Keratinocyte (primary cell): ENCODE data around the gene TAGLN2. TPM values are rescaled to one million over a fixed set of nuclear protein-coding genes. Genes with fewer than 3 reads are reported as not detected.

Source experiments
- DNase-seq: peaks from one replicate; pipeline ENCODE4 v3.0.0-alpha.2; 2011; ENCODE audit warnings: low read depth, missing footprints, low spot score
- FAIRE-seq: peaks from 2 replicates; lab custom pipeline; 2011; peaks lifted over from hg19 to GRCh38; lab: Jason Lieb, UNC
- H2AFZ ChIP-seq: 2 replicates; pipeline ENCODE4 v1.6.0; 2012; ENCODE audit warnings: low read length, control low read depth, inconsistent platforms; ENCODE audit not compliant: control insufficient read depth
- H3K27ac ChIP-seq: 2 replicates; pipeline ENCODE4 v1.5.1; 2011; ENCODE audit warnings: low read length; ENCODE audit not compliant: control insufficient read depth, insufficient read depth
- H3K27me3 ChIP-seq: 3 replicates; pipeline ENCODE4 v1.6.0; 2011; ENCODE audit warnings: low read length; ENCODE audit not compliant: control insufficient read depth, insufficient read depth; ENCODE audit errors: extremely low read depth
- H3K36me3 ChIP-seq, 2 experiments: 2 replicates in 1 of 2; 3 replicates in 1 of 2; pipeline ENCODE4 v1.5.1; 2011; ENCODE audit warnings: low read length in 2 of 2, mild to moderate bottlenecking in 1 of 2; ENCODE audit not compliant: control insufficient read depth in 2 of 2, insufficient read depth in 2 of 2; ENCODE audit errors: extremely low read depth in 1 of 2
- H3K4me1 ChIP-seq: 3 replicates; pipeline ENCODE4 v1.5.1; 2011; ENCODE audit warnings: low read length; ENCODE audit not compliant: control insufficient read depth, insufficient read depth; ENCODE audit errors: extremely low read depth
- H3K4me2 ChIP-seq: 3 replicates; pipeline ENCODE4 v1.6.0; 2011; ENCODE audit warnings: low read depth, low read length; ENCODE audit not compliant: control insufficient read depth, insufficient read depth; ENCODE audit errors: extremely low read depth
- H3K4me3 ChIP-seq, 3 experiments: fragments of 200-600 bp in 1 of 3; sonication (generic) in 1 of 3; 2 replicates in 2 of 3; 3 replicates in 1 of 3; pipeline ENCODE4 v1.5.1; 2011 to 2016; ENCODE audit warnings: low read length in 3 of 3, mild to moderate bottlenecking in 3 of 3, control low read depth in 2 of 3, inconsistent platforms in 1 of 3, low read depth in 1 of 3, mixed read lengths in 1 of 3, mixed run types in 1 of 3, moderate library complexity in 1 of 3; ENCODE audit not compliant: control insufficient read depth in 2 of 3, insufficient read depth in 2 of 3; ENCODE audit errors: extremely low read depth in 1 of 3
- H3K79me2 ChIP-seq: 2 replicates; pipeline ENCODE4 v1.6.0; 2012; ENCODE audit warnings: low read length; ENCODE audit not compliant: control insufficient read depth, insufficient read depth
- H3K9ac ChIP-seq: 3 replicates; pipeline ENCODE4 v1.6.0; 2011; ENCODE audit warnings: low read length; ENCODE audit not compliant: control insufficient read depth, insufficient read depth; ENCODE audit errors: extremely low read depth
- H3K9me1 ChIP-seq: 3 replicates; pipeline ENCODE4 v1.6.0; 2011; ENCODE audit warnings: low read length; ENCODE audit not compliant: control insufficient read depth, insufficient read depth; ENCODE audit errors: extremely low read depth
- H3K9me3 ChIP-seq: 2 replicates; pipeline ENCODE4 v1.5.1; 2012; ENCODE audit warnings: low read depth, low read length; ENCODE audit not compliant: control insufficient read depth
- H4K20me1 ChIP-seq: 3 replicates; pipeline ENCODE4 v1.6.0; 2011; ENCODE audit warnings: low read length; ENCODE audit not compliant: control insufficient read depth, insufficient read depth; ENCODE audit errors: extremely low read depth
- CTCF ChIP-seq, 3 experiments: IDR thresholded peaks in 1 of 3; conservative IDR thresholded peaks in 1 of 3; optimal IDR thresholded peaks in 1 of 3; 2 replicates in 2 of 3; 3 replicates in 1 of 3; pipeline versions ENCODE3 to v1.5.1; 2011; ENCODE audit warnings: low read length in 3 of 3, mild to moderate bottlenecking in 3 of 3, moderate library complexity in 2 of 3, control low read depth in 1 of 3, inconsistent platforms in 1 of 3; ENCODE audit not compliant: insufficient read depth in 2 of 3; ENCODE audit errors: extremely low read depth in 1 of 3
- EZH2 ChIP-seq: IDR thresholded peaks from one replicate; pipeline ENCODE4 v1.6.1; 2012; ENCODE audit warnings: inconsistent platforms, mild to moderate bottlenecking, low read length, moderate library complexity
- dilution Hi-C: fragments of 300-500 bp; cut with MboI; formaldehyde crosslinking; loops from one replicate; pipeline ENCODE4 v1.7.0; 2020; ENCODE audit warnings: low sequenced_read_pairs; ENCODE audit not compliant: extremely low pct_ligation_motif_present
- polyA plus RNA-seq, 5 experiments: library from polyadenylated mRNA; depleted of rRNA in 3 of 5; stranded (reverse) in 3 of 5; stranded (forward) in 1 of 5; unstranded in 1 of 5; fragments of >200 nt; gene quantifications; 1 replicate in 1 of 5; 2 replicates in 3 of 5; 3 replicates in 1 of 5; pipeline versions ENCODE4 v1.2.1 to v1.2.3, GENCODE V29; 2011 to 2012; ENCODE audit warnings: missing spikeins in 2 of 5, low read depth in 1 of 5, low replicate concordance in 1 of 5

The TAGLN2 gene
- polyA plus RNA-seq, 1 donor (not counting 4 experiments of a cell fraction or from before 2014, with no cell fraction given), result 709 TPM

- FAIRE-seq, result no peak
- peaks cover 6% of the 10 kb centered on the region in 2 experiments for H3K36me3 ChIP-seq
Observed at GRCh38 chr1:159935305-159935704, 10.0 kb upstream of the TAGLN2 start.

GRCh38 chr1:159934136-159935039 is 9.1 kb upstream of the TAGLN2 start:
- no peak overlapping the region for H2AFZ ChIP-seq
- H3K4me1 ChIP-seq, result peaks cover 55% of the 10 kb centered on the region
- H3K9me1 ChIP-seq, result no peaks in the 10 kb centered on the region
- peaks cover 6 to 8% of the 10 kb centered on the region in 2 experiments for H3K36me3 ChIP-seq
- dilution Hi-C loops, result no loop called here
- TF ChIP-seq CTCF (optimal IDR thresholded peaks at IDR 0.05 in 1 of 3, IDR thresholded peaks at IDR 0.05 in 1 of 3, conservative IDR thresholded peaks at IDR 0.05 in 1 of 3; ENCODE audit: extremely low read depth in 1 of 3, insufficient read depth in 2 of 3, low read length in 3 of 3) (no peak), EZH2 (no peak)
- H3K27ac ChIP-seq, result no peak overlapping the region
- no peaks in the 10 kb centered on the region for H3K79me2 ChIP-seq
- no peak for FAIRE-seq
- no peaks in the 10 kb centered on the region for H4K20me1 ChIP-seq
- H3K4me2 ChIP-seq, result no peak overlapping the region
- H3K9ac ChIP-seq, result no peak overlapping the region
- H3K27me3 ChIP-seq, result no peaks in the 10 kb centered on the region
- no peak overlapping the region for H3K4me3 ChIP-seq
- H3K9me3 ChIP-seq, result no peaks in the 10 kb centered on the region
- DNase-seq, result no peak

More at GRCh38 chr1:159935305-159935704, 10.0 kb upstream of the TAGLN2 start:
- no peak overlapping the region for H3K4me2 ChIP-seq
- peaks cover 53% of the 10 kb centered on the region for H3K4me1 ChIP-seq
- dilution Hi-C loops, result no loop called here
- no peak overlapping the region for H3K27ac ChIP-seq
- no peak overlapping the region for H2AFZ ChIP-seq
- no peaks in the 10 kb centered on the region for H4K20me1 ChIP-seq
- DNase-seq, result no peak
- TF ChIP-seq EZH2 (no peak), CTCF (optimal IDR thresholded peaks at IDR 0.05 in 1 of 3, IDR thresholded peaks at IDR 0.05 in 1 of 3, conservative IDR thresholded peaks at IDR 0.05 in 1 of 3; ENCODE audit: extremely low read depth in 1 of 3, insufficient read depth in 2 of 3, low read length in 3 of 3) (no peak)
- no peaks in the 10 kb centered on the region for H3K27me3 ChIP-seq
- no peaks in the 10 kb centered on the region for H3K79me2 ChIP-seq
- no peak overlapping the region for H3K9ac ChIP-seq
- no peak overlapping the region for H3K4me3 ChIP-seq
- H3K9me3 ChIP-seq, result no peaks in the 10 kb centered on the region
- no peaks in the 10 kb centered on the region for H3K9me1 ChIP-seq
